Measurements from ENCODE around the gene MYOG. TPM values are rescaled to one million over a fixed set of nuclear protein-coding genes. Genes with fewer than 3 reads are reported as not detected.

Gene MYOG
- polyA plus RNA-seq, 1 donor (not counting 4 experiments of a cell fraction or from before 2014, with no cell fraction given): not detected

- H3K4me3 ChIP-seq (ENCODE audit: control insufficient read depth in 2 of 3, extremely low read depth in 1 of 3, insufficient read depth in 2 of 3, low read depth in 1 of 3, low read length in 3 of 3): no peak overlapping the region
- peaks cover 2% of the 10 kb centered on the region for H4K20me1 ChIP-seq (ENCODE audit: control insufficient read depth, extremely low read depth, insufficient read depth, low read length)
- dilution Hi-C loops (cut with MboI; ENCODE audit: extremely low pct_ligation_motif_present, low sequenced_read_pairs): loop anchor here (25.0 kb wide), 1 partner anchor 228 kb away; no protein-coding TSS in a partner anchor
- H3K79me2 ChIP-seq (ENCODE audit: control insufficient read depth, insufficient read depth, low read length): no peaks in the 10 kb centered on the region
- H3K4me1 ChIP-seq (ENCODE audit: control insufficient read depth, extremely low read depth, insufficient read depth, low read length): peaks cover 18% of the 10 kb centered on the region
- H3K27me3 ChIP-seq (ENCODE audit: control insufficient read depth, extremely low read depth, insufficient read depth, low read length): peaks cover 5% of the 10 kb centered on the region
- no peak overlapping the region for H2AFZ ChIP-seq (ENCODE audit: control insufficient read depth, low read length)
- H3K36me3 ChIP-seq (ENCODE audit: control insufficient read depth in 2 of 2, extremely low read depth in 1 of 2, insufficient read depth in 2 of 2, low read length in 2 of 2): no peaks in the 10 kb centered on the region
- H3K27ac ChIP-seq (ENCODE audit: control insufficient read depth, insufficient read depth, low read length): no peak overlapping the region
- H3K9me1 ChIP-seq (ENCODE audit: control insufficient read depth, extremely low read depth, insufficient read depth, low read length): no peaks in the 10 kb centered on the region
- no peaks in the 10 kb centered on the region for H3K9me3 ChIP-seq (ENCODE audit: control insufficient read depth, low read depth, low read length)
- TF ChIP-seq EZH2 (IDR thresholded peaks at IDR 0.05; ENCODE audit: low read length): no peak
- no peak for TF ChIP-seq CTCF (optimal IDR thresholded peaks at IDR 0.05 in 1 of 3, IDR thresholded peaks at IDR 0.05 in 1 of 3, conservative IDR thresholded peaks at IDR 0.05 in 1 of 3; ENCODE audit: extremely low read depth in 1 of 3, insufficient read depth in 2 of 3, low read length in 3 of 3)
- no peak for FAIRE-seq
- no peak overlapping the region for H3K4me2 ChIP-seq (ENCODE audit: control insufficient read depth, extremely low read depth, insufficient read depth, low read depth, low read length)
- DNase-seq (ENCODE audit: low read depth, low spot score): no peak
- no peak overlapping the region for H3K9ac ChIP-seq (ENCODE audit: control insufficient read depth, extremely low read depth, insufficient read depth, low read length)
Measured at GRCh38 chr1:203034422-203035110, 51.2 kb downstream of the MYOG start.

DNA sequence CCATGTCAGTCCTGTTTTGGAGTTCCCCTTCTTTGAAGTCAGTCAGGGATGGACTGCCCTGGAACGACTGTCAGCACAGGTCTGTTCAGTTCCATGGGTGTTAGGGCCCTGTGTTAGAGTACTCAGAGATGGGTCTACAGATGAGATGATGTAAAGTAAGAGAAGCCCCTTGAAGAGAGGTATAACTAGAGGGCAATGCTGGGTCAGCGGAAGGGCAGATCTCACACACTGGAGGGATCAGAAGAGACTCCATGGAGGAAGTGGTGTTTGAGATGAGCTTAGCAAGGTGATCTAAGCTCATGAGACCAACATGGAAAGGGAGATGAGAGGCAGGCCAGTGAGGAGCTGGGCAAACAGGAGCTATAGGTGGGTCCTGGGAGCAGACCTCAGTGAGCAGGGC is 51.9 kb downstream of the MYOG start:
- no peak overlapping the region for H3K4me2 ChIP-seq (ENCODE audit: control insufficient read depth, extremely low read depth, insufficient read depth, low read depth, low read length)
- H3K36me3 ChIP-seq (ENCODE audit: control insufficient read depth in 2 of 2, extremely low read depth in 1 of 2, insufficient read depth in 2 of 2, low read length in 2 of 2): no peaks in the 10 kb centered on the region
- peaks cover 12% of the 10 kb centered on the region for H3K4me1 ChIP-seq (ENCODE audit: control insufficient read depth, extremely low read depth, insufficient read depth, low read length)
- no peak for TF ChIP-seq EZH2 (IDR thresholded peaks at IDR 0.05; ENCODE audit: low read length)
- no peak for TF ChIP-seq CTCF (optimal IDR thresholded peaks at IDR 0.05 in 1 of 3, IDR thresholded peaks at IDR 0.05 in 1 of 3, conservative IDR thresholded peaks at IDR 0.05 in 1 of 3; ENCODE audit: extremely low read depth in 1 of 3, insufficient read depth in 2 of 3, low read length in 3 of 3)
- H3K79me2 ChIP-seq (ENCODE audit: control insufficient read depth, insufficient read depth, low read length): no peaks in the 10 kb centered on the region
- H3K27ac ChIP-seq (ENCODE audit: control insufficient read depth, insufficient read depth, low read length): no peak overlapping the region
- DNase-seq (ENCODE audit: low read depth, low spot score): no peak
- H3K27me3 ChIP-seq (ENCODE audit: control insufficient read depth, extremely low read depth, insufficient read depth, low read length): peaks cover 5% of the 10 kb centered on the region
- dilution Hi-C loops (cut with MboI; ENCODE audit: extremely low pct_ligation_motif_present, low sequenced_read_pairs): loop anchor here (25.0 kb wide), 1 partner anchor 228 kb away; no protein-coding TSS in a partner anchor
- H3K9ac ChIP-seq (ENCODE audit: control insufficient read depth, extremely low read depth, insufficient read depth, low read length): no peak overlapping the region
- no peak for FAIRE-seq
- H4K20me1 ChIP-seq (ENCODE audit: control insufficient read depth, extremely low read depth, insufficient read depth, low read length): no peaks in the 10 kb centered on the region
- no peak overlapping the region for H3K4me3 ChIP-seq (ENCODE audit: control insufficient read depth in 2 of 3, extremely low read depth in 1 of 3, insufficient read depth in 2 of 3, low read depth in 1 of 3, low read length in 3 of 3)
- H3K9me3 ChIP-seq (ENCODE audit: control insufficient read depth, low read depth, low read length): no peaks in the 10 kb centered on the region
- no peaks in the 10 kb centered on the region for H3K9me1 ChIP-seq (ENCODE audit: control insufficient read depth, extremely low read depth, insufficient read depth, low read length)
- H2AFZ ChIP-seq (ENCODE audit: control insufficient read depth, low read length): no peak overlapping the region
